GM21717 (cell line): Measurements from ENCODE around the gene DLST.

Experiments used
- ATAC-seq: cut with Tn5 transposase; IDR thresholded peaks from one replicate; pipeline ENCODE4 v1.9.1; 2021; ENCODE audit warnings: mild to moderate bottlenecking, moderate library complexity; ENCODE audit not compliant: unreplicated experiment

Gene DLST

GRCh38 chr14:74937171-74937570 lies 55.5 kb downstream of the DLST start:
- no peak for ATAC-seq

- no peak for ATAC-seq
Observed at GRCh38 chr14:74938531-74939495, 57.1 kb downstream of the DLST start.

GRCh38 chr14:74940956-74941565 lies 59.3 kb downstream of the DLST start:
- no peak for ATAC-seq

- peak; percentile 62 for ATAC-seq
Observed at GRCh38 chr14:74941676-74942097, 60.0 kb downstream of the DLST start.

GRCh38 chr14:74942181-74942580 lies 60.5 kb downstream of the DLST start:
- peak; percentile 25 for ATAC-seq

GRCh38 chr14:74942608-74943007 lies 60.9 kb downstream of the DLST start:
- no peak for ATAC-seq

GRCh38 chr14:74945261-74945851 lies 63.6 kb downstream of the DLST start:
- ATAC-seq, result no peak

- no peak for ATAC-seq
Observed at GRCh38 chr14:74945852-74946658, 64.3 kb downstream of the DLST start.

GRCh38 chr14:74946659-74947281 lies 65.1 kb downstream of the DLST start:
- no peak for ATAC-seq

- no peak for ATAC-seq
Observed at GRCh38 chr14:74947353-74948227, 65.9 kb downstream of the DLST start.

GRCh38 chr14:74948228-74949175 lies 66.8 kb downstream of the DLST start:
- ATAC-seq, result no peak

GRCh38 chr14:74949191-74949601 lies 67.5 kb downstream of the DLST start:
- no peak for ATAC-seq

- ATAC-seq, result no peak
Observed at GRCh38 chr14:74949859-74950573, 68.3 kb downstream of the DLST start.

GRCh38 chr14:74950795-74951442 lies 69.2 kb downstream of the DLST start:
- no peak for ATAC-seq

GRCh38 chr14:74951443-74952179 lies 69.9 kb downstream of the DLST start:
- no peak for ATAC-seq

- no peak for ATAC-seq
Observed at GRCh38 chr14:74952180-74952665, 70.5 kb downstream of the DLST start.
